Keratinocyte (primary cell): ENCODE results near the gene AOPEP. TPM values are rescaled to one million over a fixed set of nuclear protein-coding genes. Genes with fewer than 3 reads are reported as not detected.

ENCODE experiments used
- DNase-seq: peaks from one replicate; pipeline ENCODE4 v3.0.0-alpha.2; 2011; ENCODE audit warnings: low read depth, missing footprints, low spot score
- FAIRE-seq: peaks from 2 replicates; lab custom pipeline; 2011; peaks lifted over from hg19 to GRCh38; lab: Jason Lieb, UNC
- H2AFZ ChIP-seq: 2 replicates; pipeline ENCODE4 v1.6.0; 2012; ENCODE audit warnings: low read length, control low read depth, inconsistent platforms; ENCODE audit not compliant: control insufficient read depth
- H3K27ac ChIP-seq: 2 replicates; pipeline ENCODE4 v1.5.1; 2011; ENCODE audit warnings: low read length; ENCODE audit not compliant: control insufficient read depth, insufficient read depth
- H3K27me3 ChIP-seq: 3 replicates; pipeline ENCODE4 v1.6.0; 2011; ENCODE audit warnings: low read length; ENCODE audit not compliant: control insufficient read depth, insufficient read depth; ENCODE audit errors: extremely low read depth
- H3K36me3 ChIP-seq, 2 experiments: 2 replicates in 1 of 2; 3 replicates in 1 of 2; pipeline ENCODE4 v1.5.1; 2011; ENCODE audit warnings: low read length in 2 of 2, mild to moderate bottlenecking in 1 of 2; ENCODE audit not compliant: control insufficient read depth in 2 of 2, insufficient read depth in 2 of 2; ENCODE audit errors: extremely low read depth in 1 of 2
- H3K4me1 ChIP-seq: 3 replicates; pipeline ENCODE4 v1.5.1; 2011; ENCODE audit warnings: low read length; ENCODE audit not compliant: control insufficient read depth, insufficient read depth; ENCODE audit errors: extremely low read depth
- H3K4me2 ChIP-seq: 3 replicates; pipeline ENCODE4 v1.6.0; 2011; ENCODE audit warnings: low read depth, low read length; ENCODE audit not compliant: control insufficient read depth, insufficient read depth; ENCODE audit errors: extremely low read depth
- H3K4me3 ChIP-seq, 3 experiments: fragments of 200-600 bp in 1 of 3; sonication (generic) in 1 of 3; 2 replicates in 2 of 3; 3 replicates in 1 of 3; pipeline ENCODE4 v1.5.1; 2011 to 2016; ENCODE audit warnings: low read length in 3 of 3, mild to moderate bottlenecking in 3 of 3, control low read depth in 2 of 3, inconsistent platforms in 1 of 3, low read depth in 1 of 3, mixed read lengths in 1 of 3, mixed run types in 1 of 3, moderate library complexity in 1 of 3; ENCODE audit not compliant: control insufficient read depth in 2 of 3, insufficient read depth in 2 of 3; ENCODE audit errors: extremely low read depth in 1 of 3
- H3K79me2 ChIP-seq: 2 replicates; pipeline ENCODE4 v1.6.0; 2012; ENCODE audit warnings: low read length; ENCODE audit not compliant: control insufficient read depth, insufficient read depth
- H3K9ac ChIP-seq: 3 replicates; pipeline ENCODE4 v1.6.0; 2011; ENCODE audit warnings: low read length; ENCODE audit not compliant: control insufficient read depth, insufficient read depth; ENCODE audit errors: extremely low read depth
- H3K9me1 ChIP-seq: 3 replicates; pipeline ENCODE4 v1.6.0; 2011; ENCODE audit warnings: low read length; ENCODE audit not compliant: control insufficient read depth, insufficient read depth; ENCODE audit errors: extremely low read depth
- H3K9me3 ChIP-seq: 2 replicates; pipeline ENCODE4 v1.5.1; 2012; ENCODE audit warnings: low read depth, low read length; ENCODE audit not compliant: control insufficient read depth
- H4K20me1 ChIP-seq: 3 replicates; pipeline ENCODE4 v1.6.0; 2011; ENCODE audit warnings: low read length; ENCODE audit not compliant: control insufficient read depth, insufficient read depth; ENCODE audit errors: extremely low read depth
- CTCF ChIP-seq, 3 experiments: IDR thresholded peaks in 1 of 3; conservative IDR thresholded peaks in 1 of 3; optimal IDR thresholded peaks in 1 of 3; 2 replicates in 2 of 3; 3 replicates in 1 of 3; pipeline versions ENCODE3 to v1.5.1; 2011; ENCODE audit warnings: low read length in 3 of 3, mild to moderate bottlenecking in 3 of 3, moderate library complexity in 2 of 3, control low read depth in 1 of 3, inconsistent platforms in 1 of 3; ENCODE audit not compliant: insufficient read depth in 2 of 3; ENCODE audit errors: extremely low read depth in 1 of 3
- EZH2 ChIP-seq: IDR thresholded peaks from one replicate; pipeline ENCODE4 v1.6.1; 2012; ENCODE audit warnings: inconsistent platforms, mild to moderate bottlenecking, low read length, moderate library complexity
- dilution Hi-C: fragments of 300-500 bp; cut with MboI; formaldehyde crosslinking; loops from one replicate; pipeline ENCODE4 v1.7.0; 2020; ENCODE audit warnings: low sequenced_read_pairs; ENCODE audit not compliant: extremely low pct_ligation_motif_present
- polyA plus RNA-seq, 5 experiments: library from polyadenylated mRNA; depleted of rRNA in 3 of 5; stranded (reverse) in 3 of 5; stranded (forward) in 1 of 5; unstranded in 1 of 5; fragments of >200 nt; gene quantifications; 1 replicate in 1 of 5; 2 replicates in 3 of 5; 3 replicates in 1 of 5; pipeline versions ENCODE4 v1.2.1 to v1.2.3, GENCODE V29; 2011 to 2012; ENCODE audit warnings: missing spikeins in 2 of 5, low read depth in 1 of 5, low replicate concordance in 1 of 5

The AOPEP gene
- polyA plus RNA-seq, 1 donor (not counting 4 experiments of a cell fraction or from before 2014, with no cell fraction given): 27.0 TPM

- H3K27ac ChIP-seq: no peak overlapping the region
- H3K36me3 ChIP-seq: peaks cover 2 to 3% of the 10 kb centered on the region in 2 experiments
- dilution Hi-C loops: no loop called here
Observed at GRCh38 chr9:94809778-94810177, 83.3 kb downstream of the AOPEP start.

GRCh38 chr9:94811074-94811473 is 84.6 kb downstream of the AOPEP start:
- H4K20me1 ChIP-seq: no peaks in the 10 kb centered on the region
- H3K4me3 ChIP-seq: no peak overlapping the region
- H2AFZ ChIP-seq: no peak overlapping the region
- TF ChIP-seq CTCF (optimal IDR thresholded peaks at IDR 0.05 in 1 of 3, IDR thresholded peaks at IDR 0.05 in 1 of 3, conservative IDR thresholded peaks at IDR 0.05 in 1 of 3; ENCODE audit: extremely low read depth in 1 of 3, insufficient read depth in 2 of 3, low read length in 3 of 3): no peak
- TF ChIP-seq EZH2: no peak
- H3K9me3 ChIP-seq: no peaks in the 10 kb centered on the region
- DNase-seq: no peak
- H3K27me3 ChIP-seq: no peaks in the 10 kb centered on the region
- H3K79me2 ChIP-seq: no peaks in the 10 kb centered on the region
- no peak overlapping the region for H3K27ac ChIP-seq
- no peak for FAIRE-seq
- no peak overlapping the region for H3K9ac ChIP-seq
- H3K9me1 ChIP-seq: no peaks in the 10 kb centered on the region
- peaks cover 18% of the 10 kb centered on the region for H3K4me1 ChIP-seq
- dilution Hi-C loops: no loop called here
- H3K4me2 ChIP-seq: no peak overlapping the region
- H3K36me3 ChIP-seq: peaks cover 2 to 3% of the 10 kb centered on the region in 2 experiments

More at GRCh38 chr9:94809778-94810177, 83.3 kb downstream of the AOPEP start:
- no peak for FAIRE-seq
- no peak overlapping the region for H2AFZ ChIP-seq
- DNase-seq: no peak
- H3K79me2 ChIP-seq: no peaks in the 10 kb centered on the region
- H3K4me1 ChIP-seq: peaks cover 30% of the 10 kb centered on the region
- no peaks in the 10 kb centered on the region for H3K9me1 ChIP-seq
- no peaks in the 10 kb centered on the region for H3K27me3 ChIP-seq
- H3K4me3 ChIP-seq: no peak overlapping the region
- no peaks in the 10 kb centered on the region for H3K9me3 ChIP-seq
- no peak overlapping the region for H3K4me2 ChIP-seq
- H4K20me1 ChIP-seq: no peaks in the 10 kb centered on the region
- H3K9ac ChIP-seq: no peak overlapping the region
- no peak for TF ChIP-seq EZH2
- no peak for TF ChIP-seq CTCF (optimal IDR thresholded peaks at IDR 0.05 in 1 of 3, IDR thresholded peaks at IDR 0.05 in 1 of 3, conservative IDR thresholded peaks at IDR 0.05 in 1 of 3; ENCODE audit: extremely low read depth in 1 of 3, insufficient read depth in 2 of 3, low read length in 3 of 3)
